ENCODE data around the gene RCSD1.

DNA sequence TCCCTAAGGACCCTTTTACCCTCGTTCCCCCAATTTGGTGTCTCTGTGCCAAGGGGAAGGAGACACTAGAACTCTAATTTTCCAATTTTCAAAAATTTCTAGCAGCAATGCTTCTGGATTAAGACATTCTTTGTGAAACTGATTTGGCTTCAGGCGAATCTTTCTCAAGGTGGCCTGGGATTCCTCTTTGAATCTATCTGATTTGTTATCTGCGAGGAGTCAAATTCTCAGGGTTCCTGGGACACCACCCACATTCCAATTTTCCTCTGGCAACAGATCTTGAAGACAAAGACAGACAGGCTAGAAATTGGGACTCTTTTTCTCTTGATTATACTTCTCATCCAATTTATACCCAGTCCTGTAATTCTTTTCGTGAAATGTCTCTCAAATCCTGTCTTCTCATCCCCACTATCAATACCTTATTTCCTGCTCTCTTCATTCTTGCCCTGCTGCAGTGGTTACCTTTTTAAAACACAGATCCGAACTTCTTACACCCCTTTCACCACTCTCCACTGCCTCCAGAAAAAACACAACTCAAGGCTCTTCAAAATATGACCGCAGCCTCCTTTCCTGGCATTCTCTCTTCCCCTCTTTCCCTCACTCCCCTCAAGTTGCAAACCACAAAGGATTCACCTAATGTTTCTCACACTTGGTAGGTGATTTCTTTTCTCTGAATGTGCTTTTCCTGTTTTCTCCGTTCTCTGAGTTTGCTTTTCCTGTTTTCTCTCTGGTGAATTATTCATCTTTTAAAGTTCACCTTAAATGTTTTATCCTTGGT, 89.1 kb downstream of the RCSD1 start:
- TF ChIP-seq, protein P1, sequence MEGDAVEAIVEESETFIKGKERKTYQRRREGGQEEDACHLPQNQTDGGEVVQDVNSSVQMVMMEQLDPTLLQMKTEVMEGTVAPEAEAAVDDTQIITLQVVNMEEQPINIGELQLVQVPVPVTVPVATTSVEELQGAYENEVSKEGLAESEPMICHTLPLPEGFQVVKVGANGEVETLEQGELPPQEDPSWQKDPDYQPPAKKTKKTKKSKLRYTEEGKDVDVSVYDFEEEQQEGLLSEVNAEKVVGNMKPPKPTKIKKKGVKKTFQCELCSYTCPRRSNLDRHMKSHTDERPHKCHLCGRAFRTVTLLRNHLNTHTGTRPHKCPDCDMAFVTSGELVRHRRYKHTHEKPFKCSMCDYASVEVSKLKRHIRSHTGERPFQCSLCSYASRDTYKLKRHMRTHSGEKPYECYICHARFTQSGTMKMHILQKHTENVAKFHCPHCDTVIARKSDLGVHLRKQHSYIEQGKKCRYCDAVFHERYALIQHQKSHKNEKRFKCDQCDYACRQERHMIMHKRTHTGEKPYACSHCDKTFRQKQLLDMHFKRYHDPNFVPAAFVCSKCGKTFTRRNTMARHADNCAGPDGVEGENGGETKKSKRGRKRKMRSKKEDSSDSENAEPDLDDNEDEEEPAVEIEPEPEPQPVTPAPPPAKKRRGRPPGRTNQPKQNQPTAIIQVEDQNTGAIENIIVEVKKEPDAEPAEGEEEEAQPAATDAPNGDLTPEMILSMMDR (IDR thresholded peaks at IDR 0.05), result no peak
- no peak for TF ChIP-seq POLR2A (IDR thresholded peaks at IDR 0.05)

All from thyroid gland (tissue), 4 donors.